Suprapubic skin (tissue), 3 donors: ENCODE measurements around the gene TBX3.

Experiments used
- CTCF ChIP-seq, 2 donors: fragments of 200-600 bp in 1 of 2; fragments of 450-650 bp in 1 of 2; sonication (generic) in 1 of 2; IDR thresholded peaks; one replicate each; pipeline ENCODE4 v1.5.1; 2016 to 2019; ENCODE audit warnings: antibody characterized with exemption in 2 of 2, mild to moderate bottlenecking in 1 of 2, moderate library complexity in 1 of 2
- POLR2AphosphoS5 ChIP-seq, 3 donors: sonication (generic); formaldehyde crosslinking; IDR thresholded peaks; one replicate each; pipeline ENCODE4 v1.6.1; 2017; ENCODE audit warnings: antibody characterized with exemption in 3 of 3

DNA sequence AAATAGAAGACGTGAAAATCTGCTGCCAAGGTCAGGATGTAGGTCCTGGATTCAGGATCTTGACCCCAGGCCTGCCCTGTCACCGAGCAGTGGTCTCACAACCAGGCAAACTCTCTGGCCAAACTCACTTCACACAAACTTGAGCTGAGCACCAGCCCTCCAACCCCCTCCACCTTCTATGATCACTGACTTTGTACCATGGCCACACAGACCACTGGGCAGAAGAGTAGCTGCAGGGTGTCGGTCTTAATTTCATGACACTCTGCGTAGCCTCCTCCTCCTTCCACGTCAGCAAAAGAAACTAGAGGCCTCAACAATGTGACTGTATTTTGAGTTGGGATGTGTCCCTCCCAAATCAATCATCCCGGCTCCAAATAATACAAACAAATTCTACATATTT lies 7.2 kb upstream of the TBX3 start:
- TF ChIP-seq POLR2AphosphoS5 (IDR thresholded peaks at IDR 0.05) (no peak), CTCF (IDR thresholded peaks at IDR 0.05) (no peak)
